GM12864 (cell line): ENCODE data around the gene CLDN5.

Experiments
- DNase-seq: peaks from one replicate; pipeline ENCODE4 v3.0.0-alpha.2; 2011; ENCODE audit warnings: low read depth
- H3K4me3 ChIP-seq: 2 replicates; pipeline ENCODE4 v1.5.1; 2011; ENCODE audit warnings: mild to moderate bottlenecking, low read depth, low read length, control low read depth
- TF ChIP-seq, protein P1 (sequence below): IDR thresholded peaks from 2 replicates; pipeline ENCODE4 v1.5.1; 2011; ENCODE audit warnings: low read depth, mild to moderate bottlenecking, moderate library complexity, low read length, control low read depth, inconsistent platforms; ENCODE audit errors: missing control alignments

Gene CLDN5

DNA sequence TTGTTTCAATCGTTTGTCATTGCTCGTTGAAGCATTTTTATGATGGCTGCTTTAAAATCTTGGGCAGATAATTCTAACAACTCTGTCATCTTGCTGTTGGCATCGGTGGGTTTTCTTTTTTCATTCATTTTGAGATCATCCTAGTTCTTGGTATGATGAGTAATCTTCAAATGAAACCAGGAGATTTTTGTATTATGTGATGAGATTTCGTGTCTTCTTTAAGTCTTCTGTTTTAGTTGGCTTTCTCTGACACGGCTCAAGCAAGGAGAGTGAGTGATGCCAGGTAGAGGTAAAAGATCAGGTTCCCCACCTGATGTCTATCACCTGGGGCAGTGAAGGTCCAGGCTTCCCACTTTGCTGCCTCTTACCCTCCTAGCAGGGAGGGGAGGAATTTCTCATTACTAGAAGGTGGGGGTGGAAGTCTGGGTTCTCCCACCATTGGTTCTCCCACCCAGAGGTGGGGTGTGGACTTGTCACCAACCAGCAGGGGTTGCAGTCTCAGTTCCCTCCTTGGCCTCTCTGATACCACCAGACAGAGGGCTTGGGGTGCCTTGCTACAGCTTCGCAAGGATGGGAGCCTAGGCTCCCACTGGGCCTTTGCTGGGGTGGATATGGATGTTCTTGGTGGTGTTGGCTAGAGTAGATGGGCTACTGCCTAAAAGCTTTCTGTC, 31.6 kb downstream of the CLDN5 start:
- no peak overlapping the region for H3K4me3 ChIP-seq
- no peak for DNase-seq
- TF ChIP-seq, protein P1, sequence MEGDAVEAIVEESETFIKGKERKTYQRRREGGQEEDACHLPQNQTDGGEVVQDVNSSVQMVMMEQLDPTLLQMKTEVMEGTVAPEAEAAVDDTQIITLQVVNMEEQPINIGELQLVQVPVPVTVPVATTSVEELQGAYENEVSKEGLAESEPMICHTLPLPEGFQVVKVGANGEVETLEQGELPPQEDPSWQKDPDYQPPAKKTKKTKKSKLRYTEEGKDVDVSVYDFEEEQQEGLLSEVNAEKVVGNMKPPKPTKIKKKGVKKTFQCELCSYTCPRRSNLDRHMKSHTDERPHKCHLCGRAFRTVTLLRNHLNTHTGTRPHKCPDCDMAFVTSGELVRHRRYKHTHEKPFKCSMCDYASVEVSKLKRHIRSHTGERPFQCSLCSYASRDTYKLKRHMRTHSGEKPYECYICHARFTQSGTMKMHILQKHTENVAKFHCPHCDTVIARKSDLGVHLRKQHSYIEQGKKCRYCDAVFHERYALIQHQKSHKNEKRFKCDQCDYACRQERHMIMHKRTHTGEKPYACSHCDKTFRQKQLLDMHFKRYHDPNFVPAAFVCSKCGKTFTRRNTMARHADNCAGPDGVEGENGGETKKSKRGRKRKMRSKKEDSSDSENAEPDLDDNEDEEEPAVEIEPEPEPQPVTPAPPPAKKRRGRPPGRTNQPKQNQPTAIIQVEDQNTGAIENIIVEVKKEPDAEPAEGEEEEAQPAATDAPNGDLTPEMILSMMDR, result no peak

DNA sequence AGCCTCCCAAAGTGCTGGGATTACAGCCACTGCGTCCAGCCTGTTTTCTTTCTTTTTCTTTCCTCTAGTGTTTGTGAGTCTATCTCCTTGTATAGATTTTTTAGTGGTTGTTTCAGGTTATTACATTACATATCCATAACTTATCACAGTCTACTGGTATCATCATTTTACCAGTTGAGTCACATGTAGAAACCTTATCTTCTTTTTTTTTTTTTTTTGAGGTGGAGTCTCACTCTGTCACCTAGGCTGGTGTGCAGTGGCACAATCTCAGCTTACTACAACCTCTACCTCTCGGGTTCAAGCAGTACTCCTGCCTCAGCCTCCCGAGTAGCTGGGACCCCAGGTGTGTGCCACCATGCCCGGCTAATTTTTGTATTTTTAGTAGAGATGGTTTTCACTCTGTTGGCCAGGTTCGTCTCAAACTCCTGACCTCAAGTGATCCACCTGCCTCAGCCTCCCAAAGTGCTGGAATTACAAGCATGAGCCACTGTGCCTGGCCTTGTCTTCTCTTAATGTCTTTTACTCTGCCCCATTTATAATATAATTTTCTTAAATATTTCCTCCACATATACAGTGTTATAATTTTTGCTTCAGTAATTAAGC, 33.5 kb downstream of the CLDN5 start:
- no peak for DNase-seq
- TF ChIP-seq, protein P1, result no peak
- H3K4me3 ChIP-seq, result no peak overlapping the region

DNA sequence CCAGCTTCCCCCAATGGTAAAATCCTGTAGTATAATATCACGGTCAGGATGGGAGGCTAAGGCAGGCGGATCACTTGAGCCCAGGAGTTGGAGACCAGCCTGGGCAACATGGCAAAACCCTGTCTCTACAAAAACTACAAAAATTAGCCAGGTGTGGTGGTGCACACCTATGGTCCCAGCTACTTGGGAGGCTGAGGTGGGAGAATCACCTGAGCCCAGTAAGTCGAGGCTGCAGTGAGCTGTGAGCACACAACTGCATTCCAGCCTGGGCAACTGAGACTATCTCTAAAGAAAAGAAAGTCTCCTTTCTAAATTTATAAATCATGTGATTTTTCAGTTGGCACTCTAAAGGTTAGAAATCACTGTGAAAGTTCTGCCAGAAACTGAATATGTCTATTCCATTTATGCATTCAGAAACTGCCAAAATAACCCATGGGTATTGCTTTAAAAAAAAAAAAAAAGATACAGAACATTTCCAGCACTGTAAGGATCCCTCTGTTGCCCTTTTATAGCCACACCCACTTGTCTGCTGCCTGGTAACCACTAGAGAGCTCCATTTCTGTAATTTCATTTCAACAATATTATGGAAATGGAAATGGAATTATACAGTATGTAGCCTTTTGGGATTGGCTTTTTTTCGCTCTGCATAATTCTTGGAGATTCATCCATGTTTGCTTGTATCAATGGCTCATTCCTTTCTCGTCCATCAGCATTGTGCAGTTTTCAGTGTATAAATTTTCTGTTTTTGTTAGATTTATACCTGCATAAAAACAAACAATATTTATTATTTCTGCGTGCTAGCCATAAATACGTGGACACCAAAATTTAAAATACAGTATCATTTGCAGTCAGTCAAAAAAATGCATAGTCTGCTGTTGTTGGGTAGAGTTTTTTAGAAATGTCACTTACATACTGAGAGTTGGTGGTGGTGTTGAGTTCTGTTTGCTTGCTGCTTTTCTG, 35.0 kb downstream of the CLDN5 start:
- TF ChIP-seq, protein P1, result no peak
- no peak for DNase-seq
- no peak overlapping the region for H3K4me3 ChIP-seq

DNA sequence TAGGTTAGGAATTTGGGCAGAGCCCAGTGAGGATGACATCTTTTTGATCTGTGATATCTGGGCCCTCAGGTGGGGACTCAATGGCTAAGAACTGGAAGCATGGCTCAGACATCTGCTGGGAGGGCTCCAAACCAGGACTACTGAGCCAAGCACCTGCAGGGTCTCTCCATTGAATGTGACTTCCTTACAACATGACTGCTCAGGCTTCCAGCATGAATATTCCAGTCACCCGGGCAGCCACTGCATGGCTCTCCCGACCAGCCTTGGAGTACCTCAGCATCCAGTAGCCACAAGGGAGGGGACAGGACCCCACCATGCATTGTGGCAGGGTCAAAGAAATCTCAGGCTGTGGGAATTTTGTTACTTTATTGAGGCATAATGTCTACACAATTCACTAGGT, 35.9 kb downstream of the CLDN5 start:
- H3K4me3 ChIP-seq, result no peak overlapping the region
- TF ChIP-seq, protein P1, result no peak
- no peak for DNase-seq

DNA sequence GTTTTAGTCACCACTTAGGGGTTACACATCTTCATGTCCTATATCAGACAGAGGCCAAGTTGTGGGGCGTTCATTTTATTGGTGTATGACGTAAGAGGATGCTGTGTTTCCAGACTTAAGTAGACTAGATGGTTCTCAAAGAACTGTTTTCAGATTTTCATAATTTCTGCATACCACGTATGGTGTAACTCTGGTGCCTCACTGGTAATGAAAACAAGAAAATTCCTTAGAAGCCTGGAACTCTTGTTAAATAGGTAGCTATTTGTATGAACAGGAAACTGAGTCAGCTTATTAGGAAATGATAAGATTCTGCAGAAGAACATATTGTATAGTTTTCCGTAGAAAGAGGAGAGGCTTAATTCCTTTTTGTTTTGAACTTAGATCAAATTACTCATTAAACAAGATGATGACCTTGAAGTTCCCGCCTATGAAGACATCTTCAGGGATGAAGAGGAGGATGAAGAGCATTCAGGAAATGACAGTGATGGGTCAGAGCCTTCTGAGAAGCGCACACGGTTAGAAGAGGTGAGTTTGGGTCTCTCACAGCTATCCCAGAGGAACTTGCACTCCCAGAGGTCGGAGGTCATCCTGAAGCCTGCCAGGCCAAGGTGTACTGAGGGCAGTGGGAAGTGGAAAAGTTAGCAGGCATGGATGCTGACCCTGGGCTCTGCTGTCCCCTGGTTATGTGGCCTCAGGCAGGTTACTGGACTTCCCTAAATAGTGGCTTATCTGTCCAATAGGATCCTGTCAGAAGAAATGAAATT, 40.5 kb downstream of the CLDN5 start:
- no peak overlapping the region for H3K4me3 ChIP-seq
- TF ChIP-seq, protein P1, result no peak
- no peak for DNase-seq

DNA sequence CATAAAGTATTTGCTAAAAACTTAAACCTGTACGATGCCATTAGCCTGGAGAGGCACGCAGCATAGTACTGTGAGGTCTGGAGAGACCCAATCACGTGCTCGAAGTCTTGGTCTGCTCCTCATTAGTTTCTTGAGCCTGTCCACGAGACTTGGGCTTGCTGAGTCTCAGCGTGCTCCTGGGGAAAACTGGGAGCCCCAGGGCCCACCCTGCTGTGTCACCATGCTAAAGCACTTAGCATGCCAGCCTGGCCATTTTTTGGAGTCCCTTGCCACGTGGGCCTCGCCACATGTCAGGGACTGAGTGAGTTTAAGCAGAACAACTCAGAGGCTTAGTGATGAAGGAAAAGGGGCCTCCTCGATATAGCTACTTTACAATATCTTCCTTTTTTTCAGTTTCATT, 41.9 kb downstream of the CLDN5 start:
- H3K4me3 ChIP-seq, result no peak overlapping the region
- TF ChIP-seq, protein P1, result no peak
- no peak for DNase-seq
